OCI-LY7 (cell line): ENCODE results near the gene LRP1B. TPM values are rescaled to one million over a fixed set of nuclear protein-coding genes. Genes with fewer than 3 reads are reported as not detected.

Experiments
- BruUV-seq: library from RNA; stranded (reverse); fragments of 400-500 nt; replicated peaks from 2 replicates; lab custom pipeline; 2021; lab: Mats Ljungman, UMichigan
- CTCF ChIA-PET: fragments of 300-600 bp; sonication (Branson Sonifier 250); formaldehyde crosslinking; loops from one replicate; lab custom pipeline; 2022; ENCODE audit warnings: antibody characterized with exemption; ENCODE audit not compliant: unreplicated experiment; lab: Charles Lee
- POLR2A ChIA-PET: fragments of 300-600 bp; sonication (Branson Sonifier 250); formaldehyde crosslinking; loops from one replicate; lab custom pipeline; 2022; ENCODE audit warnings: antibody characterized with exemption; lab: Charles Lee
- DNase-seq: peaks from one replicate; pipeline ENCODE4 v3.0.0-alpha.2; 2015; ENCODE audit warnings: low spot score
- H2AFZ ChIP-seq: fragments of 200-600 bp; sonication (generic), shearing (Covaris generic); 2 replicates; pipeline ENCODE4 v1.6.1; 2014; ENCODE audit warnings: mild to moderate bottlenecking, antibody characterized with exemption, low read length, moderate library complexity
- H3K27ac ChIP-seq: fragments of 200-600 bp; sonication (generic); 2 replicates; pipeline ENCODE4 v1.5.1; 2014; ENCODE audit warnings: mixed run types, low read depth, mild to moderate bottlenecking, moderate library complexity, low read length, inconsistent platforms; ENCODE audit not compliant: poor library complexity, severe bottlenecking
- H3K36me3 ChIP-seq: fragments of 200-600 bp; sonication (generic); 2 replicates; pipeline ENCODE4 v1.6.1; 2014; ENCODE audit warnings: mild to moderate bottlenecking, antibody characterized with exemption, low read length, moderate library complexity, mixed read lengths; ENCODE audit not compliant: insufficient read depth
- H3K4me1 ChIP-seq: fragments of 200-600 bp; sonication (generic); 2 replicates; pipeline ENCODE4 v1.5.1; 2014; ENCODE audit warnings: mild to moderate bottlenecking, low read length; ENCODE audit not compliant: insufficient read depth, poor library complexity, severe bottlenecking
- H3K4me2 ChIP-seq: fragments of 200-600 bp; sonication (generic); 2 replicates; pipeline ENCODE4 v1.6.1; 2014; ENCODE audit warnings: mild to moderate bottlenecking, low read length
- H3K4me3 ChIP-seq: fragments of 200-600 bp; sonication (generic); 2 replicates; pipeline ENCODE4 v1.5.1; 2014; ENCODE audit warnings: mild to moderate bottlenecking, low read depth, low read length; ENCODE audit not compliant: poor library complexity, severe bottlenecking
- H3K79me2 ChIP-seq: fragments of 200-600 bp; sonication (generic); 2 replicates; pipeline ENCODE4 v1.6.1; 2016; ENCODE audit warnings: low read depth, mild to moderate bottlenecking, low read length, moderate library complexity, mixed read lengths; ENCODE audit not compliant: insufficient read depth
- H3K9me2 ChIP-seq: fragments of 200-600 bp; sonication (generic); 2 replicates; pipeline ENCODE4 v1.6.1; 2016; ENCODE audit warnings: mild to moderate bottlenecking, low read length, mixed read lengths; ENCODE audit not compliant: insufficient read depth
- H3K9me3 ChIP-seq: fragments of 200-600 bp; sonication (generic); 2 replicates; pipeline ENCODE4 v1.6.1; 2014; ENCODE audit warnings: mild to moderate bottlenecking, mixed run types, low read length, mixed read lengths
- H4K20me1 ChIP-seq: fragments of 200-600 bp; sonication (generic); 2 replicates; pipeline ENCODE4 v1.6.1; 2014; ENCODE audit warnings: mild to moderate bottlenecking, antibody characterized with exemption, low read length, moderate library complexity, mixed read lengths; ENCODE audit not compliant: insufficient read depth
- CTCF ChIP-seq: fragments of 200-600 bp; sonication (generic); conservative IDR thresholded peaks from 2 replicates; pipeline ENCODE4 v1.5.1; 2014; ENCODE audit warnings: mild to moderate bottlenecking, antibody characterized with exemption, low read length, moderate library complexity, mixed read lengths
- EZH2phosphoT487 ChIP-seq: fragments of 200-600 bp; sonication (generic); IDR thresholded peaks from 2 replicates; pipeline ENCODE4 v1.6.1; 2018; ENCODE audit warnings: low read depth, borderline replicate concordance, mild to moderate bottlenecking, mixed run types, antibody characterized with exemption, low read length, moderate library complexity, mixed read lengths
- intact Hi-C: fragments of 100-400 bp; cut with micrococcal nuclease; formaldehyde crosslinking; loops from one replicate; pipeline ENCODE4 v1.10.0; 2022; ENCODE audit not compliant: unreplicated experiment
- total RNA-seq, 2 experiments: library from RNA; depleted of rRNA in 1 of 2; stranded (reverse); fragments of >200 nt in 1 of 2; shearing (Covaris generic) in 1 of 2; gene quantifications; 2 replicates each; pipeline ENCODE4 v1.2.3, GENCODE V29; 2014 to 2022

LRP1B gene
- total RNA-seq, 2 experiments from 2014 or later: not detected

GRCh38 chr2:142038826-142039225 lies 92.0 kb downstream of the LRP1B start:
- POLR2A ChIA-PET: no interaction called here
- no TSS peak for BruUV-seq
- Histone ChIP-seq H3K4me2 (no peak overlapping the region), H3K79me2 (no peaks in the 10 kb centered on the region), H4K20me1 (no peaks in the 10 kb centered on the region), H3K27ac (no peak overlapping the region), H3K36me3 (no peaks in the 10 kb centered on the region), H2AFZ (no peak overlapping the region), H3K9me2 (no peaks in the 10 kb centered on the region), H3K4me1 (no peaks in the 10 kb centered on the region), H3K4me3 (no peak overlapping the region), H3K9me3 (no peaks in the 10 kb centered on the region)
- TF ChIP-seq EZH2phosphoT487 (no peak), CTCF (no peak)
- no peak for DNase-seq
- CTCF ChIA-PET: no interaction called here
- intact Hi-C loops: no loop called here

- Histone ChIP-seq H3K4me2 (no peak overlapping the region), H3K4me3 (no peak overlapping the region), H3K9me3 (no peaks in the 10 kb centered on the region), H2AFZ (no peak overlapping the region), H4K20me1 (no peaks in the 10 kb centered on the region), H3K79me2 (no peaks in the 10 kb centered on the region), H3K4me1 (no peaks in the 10 kb centered on the region), H3K9me2 (no peaks in the 10 kb centered on the region), H3K27ac (no peak overlapping the region), H3K36me3 (no peaks in the 10 kb centered on the region)
- CTCF ChIA-PET: no interaction called here
- TF ChIP-seq CTCF (no peak), EZH2phosphoT487 (no peak)
- intact Hi-C loops: no loop called here
- no TSS peak for BruUV-seq
- POLR2A ChIA-PET: no interaction called here
- DNase-seq: no peak
Measured at GRCh38 chr2:142037744-142038143, 93.1 kb downstream of the LRP1B start.

- no TSS peak for BruUV-seq
- POLR2A ChIA-PET: interaction anchor here (0.6 kb wide), 1 partner anchor 1408 kb away, joined by 3 read pairs; no protein-coding TSS in a partner anchor
Measured at GRCh38 chr2:142037066-142037465, 93.8 kb downstream of the LRP1B start.

More at GRCh38 chr2:142037066-142037465, 93.8 kb downstream of the LRP1B start:
- Histone ChIP-seq H3K27ac (no peak overlapping the region), H3K4me1 (no peaks in the 10 kb centered on the region), H3K9me3 (no peaks in the 10 kb centered on the region), H3K4me2 (no peak overlapping the region), H3K79me2 (no peaks in the 10 kb centered on the region), H3K9me2 (no peaks in the 10 kb centered on the region), H3K4me3 (no peak overlapping the region), H2AFZ (no peak overlapping the region), H4K20me1 (no peaks in the 10 kb centered on the region), H3K36me3 (no peaks in the 10 kb centered on the region)
- DNase-seq: no peak
- no peak for TF ChIP-seq CTCF
- no peak for TF ChIP-seq EZH2phosphoT487
- CTCF ChIA-PET: no interaction called here
- intact Hi-C loops: no loop called here
